Kidney epithelial cell (primary cell): ENCODE data around the gene SLC35F6. TPM values are rescaled to one million over a fixed set of nuclear protein-coding genes. Genes with fewer than 3 reads are reported as not detected.

ENCODE experiments used
- DNase-seq: peaks from one replicate; pipeline ENCODE4 v3.0.0-alpha.2; 2010; ENCODE audit warnings: low read depth
- H3K27me3 ChIP-seq: 2 replicates; pipeline ENCODE4 v1.6.0; 2011; ENCODE audit warnings: low read length; ENCODE audit not compliant: control insufficient read depth, insufficient read depth
- H3K36me3 ChIP-seq: 2 replicates; pipeline ENCODE4 v1.5.1; 2011; ENCODE audit warnings: low read length; ENCODE audit not compliant: control insufficient read depth, insufficient read depth
- H3K4me3 ChIP-seq: 2 replicates; pipeline ENCODE4 v1.5.1; 2011; ENCODE audit warnings: low read depth, mild to moderate bottlenecking, control low read depth, low read length
- total RNA-seq: library from RNA; depleted of rRNA; stranded (reverse); fragments of >200 nt; gene quantifications from 2 replicates; pipeline ENCODE4 v1.2.3, GENCODE V29; 2015
- TF ChIP-seq, protein P1 (sequence below): IDR thresholded peaks from 2 replicates; pipeline ENCODE4 v1.5.1; 2011; ENCODE audit warnings: mild to moderate bottlenecking, moderate library complexity, low read length, control low read depth, inconsistent platforms; ENCODE audit not compliant: insufficient read depth, poor library complexity, severe bottlenecking

The SLC35F6 gene
- total RNA-seq, 1 donor from 2014 or later: 80.5 TPM

DNA sequence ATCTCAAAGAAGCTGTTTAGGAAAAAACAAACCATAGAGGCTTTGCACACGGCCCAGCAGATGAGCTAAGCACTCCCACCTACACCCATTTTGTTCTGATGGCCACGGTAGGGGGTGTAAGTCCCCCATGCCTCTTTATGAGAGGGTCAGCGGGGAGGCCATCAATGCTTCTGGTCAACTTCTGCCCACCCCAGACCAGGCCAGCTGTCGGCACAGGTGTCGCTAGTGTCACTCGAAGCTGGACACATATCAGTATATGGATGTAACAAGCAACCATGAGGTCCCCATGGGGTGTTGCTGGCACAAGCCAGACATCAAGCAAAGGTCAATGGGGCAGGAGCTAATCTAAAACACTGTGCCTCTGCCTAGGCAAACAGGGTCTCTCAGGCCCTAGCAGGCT is 23.7 kb upstream of the SLC35F6 start:
- TF ChIP-seq, protein P1, sequence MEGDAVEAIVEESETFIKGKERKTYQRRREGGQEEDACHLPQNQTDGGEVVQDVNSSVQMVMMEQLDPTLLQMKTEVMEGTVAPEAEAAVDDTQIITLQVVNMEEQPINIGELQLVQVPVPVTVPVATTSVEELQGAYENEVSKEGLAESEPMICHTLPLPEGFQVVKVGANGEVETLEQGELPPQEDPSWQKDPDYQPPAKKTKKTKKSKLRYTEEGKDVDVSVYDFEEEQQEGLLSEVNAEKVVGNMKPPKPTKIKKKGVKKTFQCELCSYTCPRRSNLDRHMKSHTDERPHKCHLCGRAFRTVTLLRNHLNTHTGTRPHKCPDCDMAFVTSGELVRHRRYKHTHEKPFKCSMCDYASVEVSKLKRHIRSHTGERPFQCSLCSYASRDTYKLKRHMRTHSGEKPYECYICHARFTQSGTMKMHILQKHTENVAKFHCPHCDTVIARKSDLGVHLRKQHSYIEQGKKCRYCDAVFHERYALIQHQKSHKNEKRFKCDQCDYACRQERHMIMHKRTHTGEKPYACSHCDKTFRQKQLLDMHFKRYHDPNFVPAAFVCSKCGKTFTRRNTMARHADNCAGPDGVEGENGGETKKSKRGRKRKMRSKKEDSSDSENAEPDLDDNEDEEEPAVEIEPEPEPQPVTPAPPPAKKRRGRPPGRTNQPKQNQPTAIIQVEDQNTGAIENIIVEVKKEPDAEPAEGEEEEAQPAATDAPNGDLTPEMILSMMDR: no peak
- DNase-seq: no peak
- no peaks in the 10 kb centered on the region for H3K27me3 ChIP-seq
- no peaks in the 10 kb centered on the region for H3K36me3 ChIP-seq
- no peak overlapping the region for H3K4me3 ChIP-seq

DNA sequence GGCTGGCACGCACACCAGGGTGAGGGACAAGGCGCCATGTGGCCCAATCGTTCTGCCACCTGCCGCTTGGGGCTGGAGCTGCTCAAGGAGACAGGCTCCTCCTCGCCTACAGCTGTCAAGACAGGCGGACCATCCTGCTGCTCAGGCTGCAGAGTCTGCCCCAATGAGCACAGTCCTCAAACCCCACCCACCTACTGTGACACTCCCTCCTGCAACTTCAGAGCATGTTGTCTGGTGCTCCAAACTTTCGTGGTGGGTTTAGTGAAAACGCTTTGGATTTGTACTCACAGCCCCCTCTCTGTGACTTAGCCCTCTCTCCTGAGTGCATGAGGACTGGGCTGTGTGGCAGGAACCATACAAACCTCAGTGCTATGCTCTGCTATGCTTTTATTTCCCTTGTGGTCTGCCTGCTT is 23.2 kb upstream of the SLC35F6 start:
- no peaks in the 10 kb centered on the region for H3K36me3 ChIP-seq
- DNase-seq: no peak
- H3K27me3 ChIP-seq: no peaks in the 10 kb centered on the region
- TF ChIP-seq, protein P1: no peak
- H3K4me3 ChIP-seq: no peak overlapping the region

DNA sequence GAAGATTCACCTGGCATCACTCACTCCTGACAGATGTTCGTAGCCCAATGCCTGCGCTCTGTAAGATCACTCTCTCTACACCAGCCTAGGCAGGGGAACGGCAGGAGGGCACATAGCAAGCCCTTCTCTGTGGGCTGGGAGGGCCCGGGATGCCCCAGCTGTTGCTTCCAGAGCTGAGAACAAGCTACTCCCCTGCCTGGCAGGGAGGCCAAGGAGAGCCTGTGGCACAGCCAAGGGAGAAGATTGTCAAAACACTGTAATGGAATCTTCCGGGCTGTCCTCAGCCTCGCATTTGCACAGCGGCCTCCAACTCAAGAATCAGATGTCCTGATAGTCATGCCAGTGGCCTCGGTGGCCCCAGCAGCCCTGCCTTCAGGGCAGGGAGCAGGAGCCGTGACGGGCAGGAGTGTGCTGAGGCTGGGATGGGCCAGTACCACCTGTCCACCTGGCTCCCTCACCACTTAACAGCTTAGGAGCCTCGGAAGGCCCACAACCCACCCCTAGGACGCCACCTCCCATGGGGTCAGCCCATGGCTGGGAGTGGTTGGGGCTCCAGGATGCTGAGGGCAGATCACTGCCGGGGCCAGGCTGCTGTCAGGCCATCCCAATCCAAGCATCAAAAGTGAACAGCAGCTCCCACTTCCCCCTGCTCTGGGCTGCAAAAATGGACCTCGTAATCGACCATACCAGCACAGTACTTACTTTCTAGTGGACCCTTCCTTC is 21.9 kb upstream of the SLC35F6 start:
- no peak overlapping the region for H3K4me3 ChIP-seq
- TF ChIP-seq, protein P1: no peak
- DNase-seq: no peak
- H3K36me3 ChIP-seq: no peaks in the 10 kb centered on the region
- no peaks in the 10 kb centered on the region for H3K27me3 ChIP-seq

DNA sequence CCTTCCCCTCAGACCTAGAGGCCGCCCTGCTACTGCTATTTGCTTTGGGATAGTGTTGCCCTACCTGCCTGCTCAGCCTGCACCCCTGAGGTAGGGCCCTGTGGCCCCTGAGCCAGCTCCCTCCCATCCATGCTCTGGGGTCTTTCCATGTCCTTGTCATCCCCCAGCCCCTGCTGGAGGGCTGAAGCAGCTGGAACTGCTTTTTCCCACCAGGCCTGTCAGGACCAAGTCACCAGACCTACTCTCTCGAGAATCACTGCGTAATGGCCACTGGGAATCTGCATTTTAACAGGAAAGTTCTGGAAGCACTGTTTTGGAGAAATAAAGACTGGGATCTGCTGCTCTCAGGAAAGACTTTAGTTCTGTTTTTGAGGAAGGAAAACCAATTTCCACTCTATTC is 20.2 kb upstream of the SLC35F6 start:
- TF ChIP-seq, protein P1: no peak
- Histone ChIP-seq H3K36me3 (no peaks in the 10 kb centered on the region), H3K27me3 (no peaks in the 10 kb centered on the region), H3K4me3 (no peak overlapping the region)
- no peak for DNase-seq

DNA sequence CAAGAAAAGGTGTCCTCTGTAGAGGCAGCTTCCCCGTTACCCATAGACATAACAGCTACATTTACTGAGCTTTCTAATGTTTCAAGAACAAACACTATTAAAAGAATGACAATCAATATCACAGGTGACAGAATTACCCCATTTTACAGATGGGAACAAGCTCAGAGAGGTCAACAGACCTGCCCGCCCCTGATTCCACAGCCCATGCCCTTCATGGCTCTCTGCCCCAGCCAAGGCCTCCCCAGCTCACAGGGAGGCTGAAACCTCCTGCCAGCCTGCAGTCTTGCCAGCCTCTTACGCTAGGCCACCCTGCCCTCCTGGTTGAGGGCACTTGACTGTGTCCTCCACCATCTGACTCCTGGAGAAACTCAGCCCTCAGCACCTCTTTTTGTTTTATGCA is 19.1 kb upstream of the SLC35F6 start:
- H3K36me3 ChIP-seq: no peaks in the 10 kb centered on the region
- no peaks in the 10 kb centered on the region for H3K27me3 ChIP-seq
- DNase-seq: no peak
- H3K4me3 ChIP-seq: no peak overlapping the region
- TF ChIP-seq, protein P1: no peak
